HepG2 (cell line): ENCODE measurements around the gene PKP4. TPM values are rescaled to one million over a fixed set of nuclear protein-coding genes. Genes with fewer than 3 reads are reported as not detected.

Experiments used
- ARID3A ChIP-seq: IDR thresholded peaks from 2 replicates; pipeline ENCODE4 v1.6.1; 2012; ENCODE audit warnings: low read depth, low read length, improper control_type of control experiment
- BCLAF1 ChIP-seq: fragments of 450-650 bp; IDR thresholded peaks from 2 replicates; pipeline ENCODE4 v1.6.1; 2017; ENCODE audit warnings: mild to moderate bottlenecking
- ETV6 ChIP-seq: sonication (generic); formaldehyde crosslinking; conservative IDR thresholded peaks from 2 replicates; pipeline ENCODE4 v1.4.0; 2020; ENCODE audit warnings: missing genetic modification reagents
- JDP2 ChIP-seq: sonication (generic); formaldehyde crosslinking; IDR thresholded peaks from 2 replicates; pipeline ENCODE4 v1.8.1; 2022; ENCODE audit warnings: missing genetic modification reagents, borderline replicate concordance
- MAFG ChIP-seq: sonication (generic); formaldehyde crosslinking; IDR thresholded peaks from 2 replicates; pipeline ENCODE4 v1.5.1; 2020; ENCODE audit warnings: mild to moderate bottlenecking, missing genetic modification reagents
- MLXIP ChIP-seq: sonication (generic); formaldehyde crosslinking; IDR thresholded peaks from 2 replicates; pipeline ENCODE4 v1.9.0; 2021; ENCODE audit warnings: missing genetic modification reagents, borderline replicate concordance
- PHF20 ChIP-seq: sonication (generic); formaldehyde crosslinking; IDR thresholded peaks from 2 replicates; pipeline ENCODE4 v1.5.0; 2020; ENCODE audit warnings: mild to moderate bottlenecking, missing genetic modification reagents
- POLR2AphosphoS2 ChIP-seq: IDR thresholded peaks from 2 replicates; pipeline ENCODE4 v1.6.1; 2011; ENCODE audit warnings: low read depth, low read length, improper control_type of control experiment
- SP1 ChIP-seq, 2 experiments: fragments of 450-650 bp in 1 of 2; sonication (generic) in 1 of 2; formaldehyde crosslinking in 1 of 2; IDR thresholded peaks; 2 replicates each; pipeline versions ENCODE4 v1.4.0 to v1.6.1; 2016 to 2020; ENCODE audit warnings: missing genetic modification reagents in 1 of 2
- SP5 ChIP-seq: IDR thresholded peaks from 2 replicates; pipeline ENCODE4 v1.6.1; 2016; ENCODE audit warnings: low read depth, borderline replicate concordance
- TOPORS ChIP-seq: sonication (generic); formaldehyde crosslinking; IDR thresholded peaks from 2 replicates; pipeline ENCODE4 v1.8.0; 2023; ENCODE audit warnings: mild to moderate bottlenecking, missing genetic modification reagents
- ZFY ChIP-seq: sonication (generic); formaldehyde crosslinking; IDR thresholded peaks from 2 replicates; pipeline ENCODE4 v1.4.0; 2020; ENCODE audit warnings: missing genetic modification reagents
- ZNF24 ChIP-seq: fragments of 450-650 bp; IDR thresholded peaks from 2 replicates; pipeline ENCODE4 v1.6.1; 2017; ENCODE audit warnings: antibody characterized with exemption, mild to moderate bottlenecking
- ZNF282 ChIP-seq: fragments of 450-650 bp; IDR thresholded peaks from 2 replicates; pipeline ENCODE4 v1.6.1; 2018; ENCODE audit not compliant: partially characterized antibody
- ZNF343 ChIP-seq: sonication (generic); formaldehyde crosslinking; IDR thresholded peaks from 2 replicates; pipeline ENCODE4 v1.4.0; 2020; ENCODE audit warnings: mild to moderate bottlenecking, missing genetic modification reagents
- ZNF383 ChIP-seq: sonication (generic); formaldehyde crosslinking; IDR thresholded peaks from 2 replicates; pipeline ENCODE4 v1.4.0; 2020; ENCODE audit warnings: missing genetic modification reagents, mild to moderate bottlenecking, borderline replicate concordance
- ZNF557 ChIP-seq: sonication (generic); formaldehyde crosslinking; IDR thresholded peaks from 2 replicates; pipeline ENCODE4 v1.4.0; 2020; ENCODE audit warnings: missing genetic modification reagents
- ZNF562 ChIP-seq: sonication (generic); formaldehyde crosslinking; IDR thresholded peaks from 2 replicates; pipeline ENCODE4 v1.8.0; 2022; ENCODE audit warnings: missing genetic modification reagents, borderline replicate concordance
- ZNF780A ChIP-seq: sonication (generic); formaldehyde crosslinking; IDR thresholded peaks from 2 replicates; pipeline ENCODE4 v1.8.0; 2022; ENCODE audit warnings: mild to moderate bottlenecking, missing genetic modification reagents, moderate library complexity
- ZSCAN30 ChIP-seq: sonication (generic); formaldehyde crosslinking; IDR thresholded peaks from 2 replicates; pipeline ENCODE4 v1.5.0; 2020; ENCODE audit warnings: mild to moderate bottlenecking, missing genetic modification reagents
- polyA plus RNA-seq, 8 experiments: library from polyadenylated mRNA; depleted of rRNA in 3 of 8; stranded (reverse) in 7 of 8; unstranded in 1 of 8; fragments of >200 nt; fragmentation: Illumina TruSeq in 4 of 8; extraction: Trizol in 4 of 8; gene quantifications; 2 replicates each; pipeline versions ENCODE4 v1.2.1 to v1.2.3, GENCODE V29; 2011 to 2016; ENCODE audit warnings: low read depth in 4 of 8, missing spikeins in 1 of 8, mixed read lengths in 1 of 8; ENCODE audit not compliant: insufficient read depth in 1 of 8
- total RNA-seq, 5 experiments: library from RNA; depleted of rRNA; stranded (reverse); fragments of >200 nt; fragmentation: Illumina TruSeq; extraction: Trizol; gene quantifications; 2 replicates each; pipeline ENCODE4 v1.2.3, GENCODE V29; 2016; ENCODE audit warnings: low read depth in 1 of 5
- TF ChIP-seq, protein P1 (sequence below): sonication (generic); formaldehyde crosslinking; IDR thresholded peaks from 2 replicates; pipeline ENCODE4 v1.4.0; 2020; ENCODE audit warnings: missing genetic modification reagents

Gene PKP4
- total and polyA plus RNA-seq, 2 of the 13 experiments (the other 11 are each of a cell fraction or from before 2014, with no cell fraction given): 80.9 to 90.5 TPM

DNA sequence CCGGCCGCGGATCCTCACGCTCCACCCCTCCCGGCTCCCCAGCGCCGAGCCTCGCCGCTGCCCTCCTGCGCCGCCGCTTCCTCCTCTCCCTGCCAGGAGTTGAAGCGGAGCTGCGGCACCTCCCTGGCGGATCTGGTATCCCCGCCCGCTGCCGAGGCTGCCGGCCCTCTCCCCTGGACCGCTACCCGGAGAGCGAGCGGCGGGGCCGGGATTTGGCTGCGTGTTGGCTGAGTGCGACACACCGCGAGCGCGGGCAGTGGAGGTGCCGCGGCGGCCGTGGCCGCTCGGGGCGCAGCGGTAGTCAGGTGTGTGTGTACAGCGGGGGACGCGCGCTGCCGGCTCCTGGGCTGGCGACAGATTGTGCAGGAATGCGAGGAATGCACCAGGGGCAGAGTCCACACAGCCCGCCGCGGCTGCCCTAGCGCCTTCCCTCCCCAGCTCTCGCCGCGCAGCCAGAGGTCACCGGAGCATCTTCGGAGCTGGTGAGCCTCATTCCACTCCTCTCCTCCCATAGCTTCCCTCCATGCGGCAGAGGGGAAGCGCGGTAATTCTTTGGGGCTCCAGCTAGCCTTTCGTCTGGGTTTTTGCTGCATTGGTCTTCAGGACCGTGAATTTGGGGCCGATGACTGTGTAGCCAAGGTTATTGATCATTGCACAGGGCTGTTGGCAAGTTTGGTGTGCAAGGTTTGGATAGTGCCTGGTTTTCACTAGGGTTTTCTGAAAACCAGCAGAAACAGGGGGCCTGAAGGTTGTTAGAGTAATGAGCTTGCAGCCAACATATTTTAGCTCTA is 1.3 kb downstream of the PKP4 start (continued):
- TF ChIP-seq SP5 (CRISPR knock-in tag) (peak; percentile 66), ZSCAN30 (CRISPR knock-in tag) (no peak; the same call in 1 of the 2 replicates), ZNF557 (CRISPR knock-in tag) (peak; percentile 69), ZNF282 (no peak), JDP2 (CRISPR knock-in tag) (peak; percentile 62; the same call in 1 of the 2 replicates), PHF20 (CRISPR knock-in tag) (peak; percentile 76; the same call in 1 of the 2 replicates), ETV6 (peak; percentile 96), ZNF780A (CRISPR knock-in tag) (peak; percentile 96), ZFY (CRISPR knock-in tag) (peak; percentile 75), ZNF562 (CRISPR knock-in tag) (0 out of 2 replicates have a peak, but pooled peaks have one; percentile 60), ZNF343 (CRISPR knock-in tag) (peak; percentile 99), BCLAF1 (no peak), TOPORS (peak; percentile 55), MAFG (no peak), MLXIP (CRISPR knock-in tag) (no peak), SP1 (IDR thresholded peaks at IDR 0.05) (no peak), SP1 (CRISPR knock-in tag; IDR thresholded peaks at IDR 0.05) (peak; percentile 68; the same call in 1 of the 2 replicates), POLR2AphosphoS2 (peak; percentile 81), ARID3A (no peak; the same call in 1 of the 2 replicates), ZNF383 (CRISPR knock-in tag) (no peak), ZNF24 (peak; percentile 78)
- TF ChIP-seq, protein P1, sequence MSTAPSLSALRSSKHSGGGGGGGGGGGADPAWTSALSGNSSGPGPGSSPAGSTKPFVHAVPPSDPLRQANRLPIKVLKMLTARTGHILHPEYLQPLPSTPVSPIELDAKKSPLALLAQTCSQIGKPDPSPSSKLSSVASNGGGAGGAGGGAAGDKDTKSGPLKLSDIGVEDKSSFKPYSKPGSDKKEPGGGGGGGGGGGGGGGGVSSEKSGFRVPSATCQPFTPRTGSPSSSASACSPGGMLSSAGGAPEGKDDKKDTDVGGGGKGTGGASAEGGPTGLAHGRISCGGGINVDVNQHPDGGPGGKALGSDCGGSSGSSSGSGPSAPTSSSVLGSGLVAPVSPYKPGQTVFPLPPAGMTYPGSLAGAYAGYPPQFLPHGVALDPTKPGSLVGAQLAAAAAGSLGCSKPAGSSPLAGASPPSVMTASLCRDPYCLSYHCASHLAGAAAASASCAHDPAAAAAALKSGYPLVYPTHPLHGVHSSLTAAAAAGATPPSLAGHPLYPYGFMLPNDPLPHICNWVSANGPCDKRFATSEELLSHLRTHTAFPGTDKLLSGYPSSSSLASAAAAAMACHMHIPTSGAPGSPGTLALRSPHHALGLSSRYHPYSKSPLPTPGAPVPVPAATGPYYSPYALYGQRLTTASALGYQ (CRISPR knock-in tag): peak; percentile 97
